Mesothelial cell of epicardium (in vitro differentiated cells): ENCODE data around the gene SUPV3L1. TPM values are rescaled to one million over a fixed set of nuclear protein-coding genes. Genes with fewer than 3 reads are reported as not detected.

Experiments used
- DNase-seq, 2 experiments: peaks; one replicate each; pipeline ENCODE4 v3.0.0; 2021; ENCODE audit warnings: low spot score in 2 of 2; ENCODE audit not compliant: unreplicated experiment in 2 of 2
- H3K27ac Mint-ChIP-seq: 2 replicates; pipeline ENCODE4 v1.8.0; 2021; ENCODE audit warnings: mixed read lengths
- H3K27me3 Mint-ChIP-seq: 2 replicates; pipeline ENCODE4 v1.8.0; 2021; ENCODE audit warnings: low read depth, mixed read lengths
- H3K36me3 Mint-ChIP-seq: 2 replicates; pipeline ENCODE4 v1.8.0; 2021; ENCODE audit warnings: mixed read lengths
- H3K4me1 Mint-ChIP-seq: 2 replicates; pipeline ENCODE4 v1.8.0; 2021; ENCODE audit warnings: mixed read lengths
- H3K4me3 Mint-ChIP-seq: 2 replicates; pipeline ENCODE4 v1.8.0; 2021; ENCODE audit warnings: mild to moderate bottlenecking, moderate library complexity, mixed read lengths
- H3K9me3 Mint-ChIP-seq: 2 replicates; pipeline ENCODE4 v1.8.0; 2021; ENCODE audit warnings: mixed read lengths
- CTCF ChIP-seq: fragments of 200-600 bp; sonication (generic); IDR thresholded peaks from one replicate; pipeline ENCODE4 v1.5.0; 2021; ENCODE audit warnings: antibody characterized with exemption; ENCODE audit not compliant: unreplicated experiment
- total RNA-seq: library from RNA; stranded (reverse); gene quantifications from 3 replicates; pipeline ENCODE4 v1.2.1, GENCODE V29; 2021

Gene SUPV3L1
- total RNA-seq, 1 donor from 2014 or later, result 38.0 TPM

- Mint-ChIP-seq H3K27me3 (no peaks in the 10 kb centered on the region), H3K4me1 (no peaks in the 10 kb centered on the region), H3K36me3 (peaks cover 8% of the 10 kb centered on the region), H3K27ac (no peak overlapping the region), H3K4me3 (no peak overlapping the region), H3K9me3 (peaks cover 5% of the 10 kb centered on the region)
- TF ChIP-seq CTCF, result no peak
- no peak for DNase-seq
These were observed 34.7 kb upstream of the SUPV3L1 start for GRCh38 chr10:69145329-69145728.

DNA sequence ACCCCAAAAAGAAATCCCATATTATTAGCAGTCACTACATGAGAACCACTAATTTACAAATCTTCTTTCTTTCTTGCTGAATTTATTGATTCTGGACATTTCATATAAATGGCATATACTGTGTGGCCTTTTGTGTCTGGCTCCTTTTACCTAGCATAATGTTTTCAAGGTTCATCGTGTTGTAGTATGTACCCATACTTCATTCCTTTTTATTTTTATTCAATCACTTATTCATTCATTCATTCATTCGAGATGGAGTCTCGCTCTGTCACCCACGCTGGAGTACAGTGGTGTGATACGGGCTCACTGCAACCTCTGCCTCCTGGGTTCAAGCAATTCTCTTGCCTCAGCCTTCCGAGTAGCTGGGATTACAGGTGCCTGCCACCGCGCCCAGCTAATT, 34.2 kb upstream of the SUPV3L1 start:
- Mint-ChIP-seq H3K4me3 (no peak overlapping the region), H3K27me3 (no peaks in the 10 kb centered on the region), H3K27ac (no peak overlapping the region), H3K9me3 (peaks cover 5% of the 10 kb centered on the region), H3K36me3 (peaks cover 8% of the 10 kb centered on the region), H3K4me1 (no peaks in the 10 kb centered on the region)
- no peak for TF ChIP-seq CTCF
- DNase-seq, result no peak

GRCh38 chr10:69146759-69147158, 33.3 kb upstream of the SUPV3L1 start:
- no peak overlapping the region for H3K4me3 Mint-ChIP-seq

GRCh38 chr10:69151984-69152383, 28.1 kb upstream of the SUPV3L1 start:
- no peak overlapping the region for H3K27ac Mint-ChIP-seq
- no peaks in the 10 kb centered on the region for H3K4me1 Mint-ChIP-seq

More at GRCh38 chr10:69146759-69147158, 33.3 kb upstream of the SUPV3L1 start:
- Mint-ChIP-seq H3K4me1 (no peaks in the 10 kb centered on the region), H3K27ac (no peak overlapping the region), H3K27me3 (no peaks in the 10 kb centered on the region), H3K9me3 (peaks cover 5% of the 10 kb centered on the region), H3K36me3 (peaks cover 8% of the 10 kb centered on the region)
- no peak for TF ChIP-seq CTCF
- no peak for DNase-seq

DNA sequence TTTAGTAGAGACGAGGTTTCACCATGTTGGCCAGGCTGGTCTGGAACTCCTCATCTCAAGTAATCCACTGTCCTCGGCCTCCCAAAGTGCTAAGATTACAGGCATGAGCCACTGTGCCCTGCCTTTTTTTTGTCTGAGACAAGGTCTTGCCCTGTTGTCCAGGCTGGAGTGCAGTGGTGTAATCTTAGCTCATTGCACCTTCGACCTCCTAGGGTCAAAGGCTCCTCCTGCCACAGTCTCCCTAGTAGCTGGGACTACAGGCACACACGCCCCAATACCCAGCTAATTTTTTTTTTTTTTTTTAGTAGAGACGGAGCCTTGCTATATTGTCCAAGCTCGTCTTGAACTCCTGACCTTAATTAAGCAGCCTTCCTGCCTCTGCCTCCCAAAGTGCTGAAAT, 26.8 kb upstream of the SUPV3L1 start:
- no peak overlapping the region for H3K4me3 Mint-ChIP-seq
- H3K27me3 Mint-ChIP-seq, result no peaks in the 10 kb centered on the region
- H3K4me1 Mint-ChIP-seq, result no peaks in the 10 kb centered on the region

More at GRCh38 chr10:69151984-69152383, 28.1 kb upstream of the SUPV3L1 start:
- H3K4me3 Mint-ChIP-seq, result no peak overlapping the region
- H3K9me3 Mint-ChIP-seq, result no peaks in the 10 kb centered on the region
- H3K36me3 Mint-ChIP-seq, result no peaks in the 10 kb centered on the region
- no peaks in the 10 kb centered on the region for H3K27me3 Mint-ChIP-seq
- DNase-seq, result no peak
- no peak for TF ChIP-seq CTCF

More for the DNA sequence above, 26.8 kb upstream of the SUPV3L1 start:
- Mint-ChIP-seq H3K9me3 (no peaks in the 10 kb centered on the region), H3K36me3 (peaks cover 1% of the 10 kb centered on the region), H3K27ac (no peak overlapping the region)
- no peak for TF ChIP-seq CTCF
- no peak for DNase-seq
